Measurements from ENCODE around the gene GADD45GIP1. TPM values are rescaled to one million over a fixed set of nuclear protein-coding genes. Genes with fewer than 3 reads are reported as not detected.

Gene GADD45GIP1
- polyA plus RNA-seq, 2 donors = 53.7 to 57.0 TPM

- Histone ChIP-seq H3K27me3 (ENCODE audit: control insufficient read depth in 1 of 2, insufficient read depth in 2 of 2, low read length in 2 of 2) (no peaks in the 10 kb centered on the region), H3K36me3 (ENCODE audit: control insufficient read depth in 2 of 2, insufficient read depth in 2 of 2, low read length in 1 of 2) (peaks cover 13 to 46% of the 10 kb centered on the region in 2 donors), H3K4me1 (ENCODE audit: control insufficient read depth in 2 of 2, insufficient read depth in 2 of 2, low read length in 1 of 2) (peaks cover 5 to 13% of the 10 kb centered on the region in 2 donors), H3K4me3 (ENCODE audit: low read depth in 1 of 2, low read length in 2 of 2) (no peak overlapping the region), H3K27ac (ENCODE audit: low read depth in 2 of 2, low read length in 1 of 2) (peak overlapping the region; percentile 10 to 61), H3K9me3 (ENCODE audit: control insufficient read depth in 2 of 2, insufficient read depth in 1 of 2, low read depth in 1 of 2, low read length in 1 of 2) (no peaks in the 10 kb centered on the region)
- 45 to 53% methylated on average over 2 of the region's 2 CpGs for WGBS, 2 donors
These were observed 12.8 kb downstream of the GADD45GIP1 start for GRCh38 chr19:12944104-12944674.

GRCh38 chr19:12943437-12944044 lies 13.5 kb downstream of the GADD45GIP1 start:
- Histone ChIP-seq H3K4me1 (ENCODE audit: control insufficient read depth in 2 of 2, insufficient read depth in 2 of 2, low read length in 1 of 2) (peaks cover 5 to 11% of the 10 kb centered on the region in 2 donors), H3K36me3 (ENCODE audit: control insufficient read depth in 2 of 2, insufficient read depth in 2 of 2, low read length in 1 of 2) (peaks cover 10 to 39% of the 10 kb centered on the region in 2 donors), H3K9me3 (ENCODE audit: control insufficient read depth in 2 of 2, insufficient read depth in 1 of 2, low read depth in 1 of 2, low read length in 1 of 2) (no peaks in the 10 kb centered on the region), H3K4me3 (ENCODE audit: low read depth in 1 of 2, low read length in 2 of 2) (no peak overlapping the region), H3K27me3 (ENCODE audit: control insufficient read depth in 1 of 2, insufficient read depth in 2 of 2, low read length in 2 of 2) (no peaks in the 10 kb centered on the region), H3K27ac (ENCODE audit: low read depth in 2 of 2, low read length in 1 of 2) (no peak overlapping the region)
- WGBS, 2 donors = 65 to 73% methylated on average over 16 to 18 of the region's 18 CpGs

GRCh38 chr19:12940897-12941296 lies 16.1 kb downstream of the GADD45GIP1 start:
- peaks cover 3 to 13% of the 10 kb centered on the region in 2 donors for H3K4me1 ChIP-seq (ENCODE audit: control insufficient read depth in 2 of 2, insufficient read depth in 2 of 2, low read length in 1 of 2)
- H3K27me3 ChIP-seq (ENCODE audit: control insufficient read depth in 1 of 2, insufficient read depth in 2 of 2, low read length in 2 of 2) = no peaks in the 10 kb centered on the region
- H3K9me3 ChIP-seq (ENCODE audit: control insufficient read depth in 2 of 2, insufficient read depth in 1 of 2, low read depth in 1 of 2, low read length in 1 of 2) = no peaks in the 10 kb centered on the region
- peaks cover 10 to 30% of the 10 kb centered on the region in 2 donors for H3K36me3 ChIP-seq (ENCODE audit: control insufficient read depth in 2 of 2, insufficient read depth in 2 of 2, low read length in 1 of 2)
- no peak overlapping the region for H3K4me3 ChIP-seq (ENCODE audit: low read depth in 1 of 2, low read length in 2 of 2)
- peak overlapping the region in 1 of 2 donors; percentile 57 for H3K27ac ChIP-seq (ENCODE audit: low read depth in 2 of 2, low read length in 1 of 2)
- 75 to 76% methylated on average over 2 of the region's 2 CpGs for WGBS, 2 donors

GRCh38 chr19:12939975-12940423 lies 17.0 kb downstream of the GADD45GIP1 start:
- peak overlapping the region in 1 of 2 donors; percentile 57 for H3K27ac ChIP-seq (ENCODE audit: low read depth in 2 of 2, low read length in 1 of 2)
- H3K9me3 ChIP-seq (ENCODE audit: control insufficient read depth in 2 of 2, insufficient read depth in 1 of 2, low read depth in 1 of 2, low read length in 1 of 2) = no peaks in the 10 kb centered on the region
- H3K4me3 ChIP-seq (ENCODE audit: low read depth in 1 of 2, low read length in 2 of 2) = peak overlapping the region; percentile 19 to 88
- H3K27me3 ChIP-seq (ENCODE audit: control insufficient read depth in 1 of 2, insufficient read depth in 2 of 2, low read length in 2 of 2) = no peaks in the 10 kb centered on the region
- WGBS, 2 donors = 52 to 57% methylated on average over 10 of the region's 10 CpGs
- H3K4me1 ChIP-seq (ENCODE audit: control insufficient read depth in 2 of 2, insufficient read depth in 2 of 2, low read length in 1 of 2) = peaks cover 3 to 13% of the 10 kb centered on the region in 2 donors
- peaks cover 10 to 30% of the 10 kb centered on the region in 2 donors for H3K36me3 ChIP-seq (ENCODE audit: control insufficient read depth in 2 of 2, insufficient read depth in 2 of 2, low read length in 1 of 2)

GRCh38 chr19:12938779-12939601 lies 18.0 kb downstream of the GADD45GIP1 start:
- Histone ChIP-seq H3K36me3 (ENCODE audit: control insufficient read depth in 2 of 2, insufficient read depth in 2 of 2, low read length in 1 of 2) (peaks cover 10 to 27% of the 10 kb centered on the region in 2 donors), H3K4me3 (ENCODE audit: low read depth in 1 of 2, low read length in 2 of 2) (peak overlapping the region; percentile 88 to 99), H3K27me3 (ENCODE audit: control insufficient read depth in 1 of 2, insufficient read depth in 2 of 2, low read length in 2 of 2) (no peaks in the 10 kb centered on the region), H3K9me3 (ENCODE audit: control insufficient read depth in 2 of 2, insufficient read depth in 1 of 2, low read depth in 1 of 2, low read length in 1 of 2) (no peaks in the 10 kb centered on the region), H3K4me1 (ENCODE audit: control insufficient read depth in 2 of 2, insufficient read depth in 2 of 2, low read length in 1 of 2) (peaks cover 3 to 13% of the 10 kb centered on the region in 2 donors), H3K27ac (ENCODE audit: low read depth in 2 of 2, low read length in 1 of 2) (peak overlapping the region; percentile 90 to 97)
- 0% methylated on average over 54 of the region's 54 CpGs for WGBS, 2 donors

- 0% methylated on average over 54 to 63 of the region's 63 CpGs for WGBS, 2 donors
- H3K4me1 ChIP-seq (ENCODE audit: control insufficient read depth in 2 of 2, insufficient read depth in 2 of 2, low read length in 1 of 2) = peaks cover 3 to 16% of the 10 kb centered on the region in 2 donors
- H3K36me3 ChIP-seq (ENCODE audit: control insufficient read depth in 2 of 2, insufficient read depth in 2 of 2, low read length in 1 of 2) = peaks cover 3 to 20% of the 10 kb centered on the region in 2 donors
- H3K27ac ChIP-seq (ENCODE audit: low read depth in 2 of 2, low read length in 1 of 2) = peak within 1 kb of the TSS; percentile 90 to 97
- H3K9me3 ChIP-seq (ENCODE audit: control insufficient read depth in 2 of 2, insufficient read depth in 1 of 2, low read depth in 1 of 2, low read length in 1 of 2) = no peaks in the 10 kb centered on the region
- peak within 1 kb of the TSS; percentile 88 to 99 for H3K4me3 ChIP-seq (ENCODE audit: low read depth in 1 of 2, low read length in 2 of 2)
- H3K27me3 ChIP-seq (ENCODE audit: control insufficient read depth in 1 of 2, insufficient read depth in 2 of 2, low read length in 2 of 2) = no peaks in the 10 kb centered on the region
These were observed 18.9 kb downstream of the GADD45GIP1 start, which contains the start of gene CALR for GRCh38 chr19:12937927-12938778. CALR (plus strand) TSS chr19:12938609; CDS start chr19:12938680, 71 bp downstream.

- WGBS, 2 donors = 27 to 28% methylated on average over 23 of the region's 23 CpGs
- Histone ChIP-seq H3K4me1 (ENCODE audit: control insufficient read depth in 2 of 2, insufficient read depth in 2 of 2, low read length in 1 of 2) (peaks cover 7 to 22% of the 10 kb centered on the region in 2 donors), H3K4me3 (ENCODE audit: low read depth in 1 of 2, low read length in 2 of 2) (peak overlapping the region; percentile 40 to 46), H3K36me3 (ENCODE audit: control insufficient read depth in 2 of 2, insufficient read depth in 2 of 2, low read length in 1 of 2) (peaks cover 2 to 17% of the 10 kb centered on the region in 2 donors), H3K27ac (ENCODE audit: low read depth in 2 of 2, low read length in 1 of 2) (peak overlapping the region; percentile 41 to 56), H3K9me3 (ENCODE audit: control insufficient read depth in 2 of 2, insufficient read depth in 1 of 2, low read depth in 1 of 2, low read length in 1 of 2) (no peaks in the 10 kb centered on the region), H3K27me3 (ENCODE audit: control insufficient read depth in 1 of 2, insufficient read depth in 2 of 2, low read length in 2 of 2) (no peaks in the 10 kb centered on the region)
These were observed 19.7 kb downstream of the GADD45GIP1 start for GRCh38 chr19:12937093-12937926.

- Histone ChIP-seq H3K4me1 (ENCODE audit: control insufficient read depth in 2 of 2, insufficient read depth in 2 of 2, low read length in 1 of 2) (peaks cover 7 to 22% of the 10 kb centered on the region in 2 donors), H3K4me3 (ENCODE audit: low read depth in 1 of 2, low read length in 2 of 2) (no peak overlapping the region), H3K36me3 (ENCODE audit: control insufficient read depth in 2 of 2, insufficient read depth in 2 of 2, low read length in 1 of 2) (peaks cover 2 to 14% of the 10 kb centered on the region in 2 donors), H3K27ac (ENCODE audit: low read depth in 2 of 2, low read length in 1 of 2) (no peak overlapping the region), H3K27me3 (ENCODE audit: control insufficient read depth in 1 of 2, insufficient read depth in 2 of 2, low read length in 2 of 2) (no peaks in the 10 kb centered on the region), H3K9me3 (ENCODE audit: control insufficient read depth in 2 of 2, insufficient read depth in 1 of 2, low read depth in 1 of 2, low read length in 1 of 2) (no peaks in the 10 kb centered on the region)
- WGBS, 2 donors = 62 to 73% methylated on average over 7 of the region's 7 CpGs
These were observed 20.4 kb downstream of the GADD45GIP1 start for GRCh38 chr19:12936582-12936981.

Data from esophagus (tissue), 2 donors.